ENCODE measurements around the gene FBXW7.

- no peak for TF ChIP-seq CTCF (IDR thresholded peaks at IDR 0.05; ENCODE audit: poor library complexity, severe bottlenecking)
- TF ChIP-seq POLR2AphosphoS5 (IDR thresholded peaks at IDR 0.05): no peak
- TF ChIP-seq RAD21 (conservative IDR thresholded peaks at IDR 0.05): no peak
- no peak for TF ChIP-seq EZH2 (IDR thresholded peaks at IDR 0.05; ENCODE audit: borderline replicate concordance, insufficient read depth, low read length, poor library complexity, severe bottlenecking)
Measured at GRCh38 chr4:152294331-152294730, 241.6 kb downstream of the FBXW7 start.

Measured in neural cell (in vitro differentiated cells).